ENCODE data around the gene RIN3.

RIN3 gene

DNA sequence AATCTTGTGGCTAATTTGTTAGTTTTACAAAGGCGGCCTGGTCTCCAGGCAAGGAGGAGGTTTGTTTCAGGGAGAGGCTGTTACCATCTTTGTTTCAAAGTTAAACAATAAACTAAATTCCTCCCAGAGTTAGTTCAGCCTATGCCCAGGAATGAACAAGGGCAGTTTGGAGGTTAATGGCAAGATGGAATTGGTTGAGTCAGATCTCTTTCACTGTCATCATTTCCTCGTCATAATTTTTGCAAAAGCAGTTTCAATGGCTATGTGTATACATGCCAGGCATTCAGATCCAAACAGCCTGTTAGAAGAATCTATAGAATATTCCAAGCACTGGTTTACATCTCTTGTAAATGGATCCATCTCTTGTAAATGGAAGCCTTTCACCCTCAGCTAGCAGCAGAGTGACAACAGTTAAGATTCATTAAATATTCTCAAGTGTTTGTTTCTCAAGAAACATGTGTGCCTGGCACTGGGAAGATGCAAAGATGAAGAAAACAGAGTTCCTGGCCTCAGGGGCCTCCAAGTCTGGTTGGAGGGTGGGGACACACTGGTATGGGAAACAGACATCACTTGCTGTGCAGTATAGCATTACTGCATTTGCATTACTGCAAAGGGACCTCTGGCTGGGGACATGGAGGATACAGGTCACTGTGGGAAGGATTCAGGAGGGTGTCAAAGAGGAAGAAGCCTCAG is 65.8 kb downstream of the RIN3 start:
- no peak for DNase-seq

DNA sequence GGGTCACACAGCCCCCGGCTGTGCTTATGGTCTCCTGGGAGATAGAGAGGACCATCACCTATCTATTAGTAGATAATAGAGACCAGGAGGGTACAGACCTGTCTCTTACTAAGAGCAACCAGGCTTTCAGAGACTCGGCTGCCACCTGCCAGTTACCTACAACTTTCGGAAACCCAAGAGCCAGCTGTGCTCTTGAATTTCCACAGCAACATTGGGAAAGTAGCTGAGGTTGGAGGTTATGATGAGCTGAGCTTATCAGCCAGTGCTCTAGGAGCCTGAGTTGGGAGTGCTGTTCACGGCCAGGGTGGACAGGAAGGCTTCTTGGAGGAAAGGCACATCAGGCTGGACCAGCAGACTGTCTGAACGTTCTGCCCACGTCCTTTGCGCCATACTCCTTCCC is 67.6 kb downstream of the RIN3 start:
- no peak for DNase-seq

DNA sequence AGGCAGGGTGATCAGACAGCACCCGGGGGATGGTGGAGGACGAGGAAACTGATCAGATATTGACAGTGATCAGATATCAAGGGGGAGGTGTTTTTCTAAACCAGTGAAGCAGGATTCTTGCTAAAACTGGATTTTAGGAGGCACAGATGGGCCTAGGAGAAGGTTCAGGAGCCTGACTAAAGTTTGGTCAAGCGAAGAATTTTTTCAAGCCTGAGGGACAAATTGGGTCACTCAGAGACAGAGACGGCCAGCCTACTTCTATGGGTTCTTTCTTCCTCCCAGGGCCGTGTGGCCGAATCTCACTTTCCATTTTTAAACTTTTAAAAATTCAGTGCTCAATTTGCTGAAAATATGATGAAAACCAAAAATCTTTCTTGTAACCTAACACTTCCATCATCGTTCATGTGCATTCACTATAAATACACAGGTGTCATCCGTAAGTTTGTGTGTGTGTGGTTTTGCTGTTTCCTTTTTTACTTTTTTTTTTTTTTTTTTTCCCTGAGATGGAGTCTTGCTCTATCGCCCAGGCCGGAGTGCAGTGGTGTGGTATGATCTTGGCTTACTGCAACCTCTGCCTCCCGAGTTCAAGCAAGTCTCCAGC is 68.5 kb downstream of the RIN3 start:
- no peak for DNase-seq

DNA sequence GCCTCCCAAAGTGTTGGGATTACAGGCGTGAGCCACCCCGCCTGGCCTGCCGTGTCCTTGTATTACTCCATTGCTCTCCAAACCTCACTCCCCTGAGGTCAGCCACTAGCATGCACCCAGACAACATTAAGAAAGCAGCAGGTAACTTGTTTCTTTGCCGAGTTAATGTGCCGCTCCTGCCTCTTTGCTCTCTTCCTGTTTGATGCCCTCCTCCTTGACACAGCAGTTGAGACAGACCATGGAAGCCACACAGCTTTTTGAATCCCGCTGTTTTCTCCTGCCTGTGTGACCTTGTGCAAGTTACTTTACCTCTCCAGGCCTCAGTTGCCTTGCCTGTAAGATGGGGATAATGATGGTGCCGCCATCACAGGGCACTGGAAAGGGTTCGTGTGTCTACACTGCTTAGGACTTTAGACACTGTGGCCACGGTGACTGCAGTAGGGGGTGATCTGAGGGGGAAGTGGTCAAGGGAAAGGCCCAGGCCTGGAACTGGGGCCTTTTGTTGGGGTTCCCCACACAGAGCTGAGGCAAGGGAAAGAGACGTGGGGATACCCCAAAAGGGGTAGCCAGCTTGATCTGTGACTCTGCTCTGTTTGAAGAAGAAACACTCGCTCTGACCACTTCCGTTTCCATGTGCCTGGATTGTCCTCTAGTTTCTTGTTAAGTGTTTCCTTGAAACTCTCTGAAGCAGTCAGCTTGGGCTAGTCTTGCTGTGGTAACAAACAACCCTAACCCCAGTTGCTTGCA is 69.3 kb downstream of the RIN3 start:
- peak; percentile 73 for DNase-seq

DNA sequence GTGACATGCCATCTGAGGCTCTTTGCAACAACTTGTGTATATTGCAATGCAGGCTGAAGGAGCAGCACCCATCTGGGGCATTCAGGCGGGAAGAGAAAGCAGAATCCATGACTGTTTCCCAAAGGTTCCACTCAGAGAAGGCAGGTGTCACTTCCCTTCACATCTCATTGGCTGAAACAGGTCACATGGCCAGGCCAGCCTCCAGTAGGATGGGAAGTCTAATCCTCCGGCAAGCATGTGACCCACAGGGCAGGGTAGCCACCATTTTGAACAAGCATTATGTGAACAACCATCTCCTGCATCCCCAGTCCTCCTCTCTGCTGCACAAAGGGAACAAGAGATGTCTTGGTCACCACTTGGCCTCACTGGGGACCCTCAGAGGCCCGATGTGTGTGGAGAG is 70.6 kb downstream of the RIN3 start:
- DNase-seq: no peak

DNA sequence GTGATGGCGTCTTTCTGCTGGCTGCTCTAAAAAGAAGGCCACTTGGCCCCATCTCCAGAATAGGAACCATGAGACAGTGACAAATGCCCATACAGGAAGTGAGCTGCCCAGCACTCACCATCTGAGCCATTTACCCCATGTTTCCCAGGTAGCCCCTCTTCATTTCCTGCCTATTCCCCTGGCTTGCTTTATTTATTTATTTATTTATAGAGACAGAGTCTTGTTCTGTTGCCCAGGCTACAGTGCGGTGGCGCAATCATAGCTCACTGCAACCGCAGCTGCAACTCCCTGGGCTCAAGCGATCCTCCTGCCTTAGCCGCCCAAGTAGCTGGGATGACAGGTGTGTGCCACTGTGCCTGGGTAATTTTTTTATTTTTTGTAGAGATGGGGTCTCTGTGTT is 71.2 kb downstream of the RIN3 start:
- DNase-seq: peak; percentile 78

DNA sequence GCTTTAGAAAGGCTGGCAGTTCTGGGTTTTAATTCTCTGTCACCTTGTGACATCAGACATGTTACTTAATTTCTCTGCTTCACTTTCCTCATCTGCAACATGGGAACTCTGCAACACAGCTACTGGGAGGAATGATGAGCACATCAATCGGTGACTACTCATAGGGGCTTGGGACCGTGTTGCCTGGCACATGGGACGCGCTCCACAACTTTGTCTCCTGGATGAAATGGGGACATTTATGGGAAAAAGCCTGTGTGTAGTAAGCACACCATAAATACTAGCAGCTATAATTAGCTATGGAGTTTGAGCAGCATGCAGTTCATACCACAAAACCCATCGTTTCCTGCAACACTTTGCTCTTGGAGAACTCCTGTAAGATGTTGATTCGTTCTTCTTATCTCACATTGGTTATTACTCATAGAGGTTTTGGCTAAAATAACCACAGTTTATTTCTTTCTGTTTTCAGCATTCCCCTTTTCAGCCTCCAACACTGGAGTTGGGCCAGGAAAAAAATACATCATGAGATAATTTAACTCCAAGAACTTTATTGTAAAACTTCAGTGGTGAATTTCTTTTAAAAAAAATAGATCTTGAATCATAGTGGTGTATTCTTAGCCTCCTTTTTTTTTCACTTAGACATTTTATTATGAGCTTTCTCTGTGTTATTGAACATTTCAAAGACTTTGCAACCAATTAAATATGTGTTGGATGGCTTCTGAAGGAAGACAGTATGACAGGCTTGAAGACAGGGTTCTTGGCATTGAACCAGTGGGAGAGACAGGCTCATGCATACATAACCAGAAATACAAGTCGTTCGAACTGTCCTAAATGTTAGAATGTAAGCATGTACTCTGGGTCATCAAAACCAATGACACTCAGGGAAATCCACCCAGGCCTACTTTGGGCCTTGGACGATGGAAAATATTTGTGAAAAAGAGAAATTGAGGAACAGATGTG is 72.7 kb downstream of the RIN3 start:
- peak; percentile 96 for DNase-seq

DNA sequence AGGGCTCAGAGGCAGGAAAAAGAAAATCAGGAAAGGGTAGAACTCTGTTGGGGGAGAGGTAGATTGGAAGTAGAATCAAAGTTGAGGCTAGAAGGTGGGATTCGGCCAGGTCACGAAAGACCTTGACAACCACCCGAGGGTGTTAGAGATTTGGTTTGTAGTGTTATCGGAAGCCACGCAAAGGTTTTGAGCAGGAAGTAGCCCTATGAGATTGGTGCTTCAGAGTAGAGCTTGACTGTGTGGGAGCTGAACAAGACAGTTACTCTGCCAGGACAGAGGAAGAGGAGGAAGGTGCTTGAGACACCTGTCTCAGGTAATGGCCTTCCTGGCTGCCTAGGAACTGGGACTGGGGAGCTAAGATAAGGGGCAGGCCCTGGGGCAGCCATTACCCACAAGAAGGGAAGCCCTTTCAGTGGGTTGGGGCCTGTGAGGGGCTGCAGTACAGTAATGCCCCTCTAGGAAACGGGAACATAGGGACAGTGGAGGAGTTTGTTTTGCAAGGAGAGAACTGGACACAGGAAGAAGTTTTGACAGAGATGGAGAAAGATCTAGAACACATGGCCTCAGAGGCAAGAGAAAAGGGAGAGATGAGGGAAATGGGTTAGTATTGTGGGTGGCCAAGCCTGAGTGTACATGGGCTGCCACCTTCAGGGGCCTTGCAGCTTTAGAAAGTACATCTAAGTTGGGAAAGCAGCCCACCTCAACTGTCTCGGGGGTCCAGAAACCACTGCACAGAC is 73.5 kb downstream of the RIN3 start:
- peak; percentile 25 for DNase-seq

DNA sequence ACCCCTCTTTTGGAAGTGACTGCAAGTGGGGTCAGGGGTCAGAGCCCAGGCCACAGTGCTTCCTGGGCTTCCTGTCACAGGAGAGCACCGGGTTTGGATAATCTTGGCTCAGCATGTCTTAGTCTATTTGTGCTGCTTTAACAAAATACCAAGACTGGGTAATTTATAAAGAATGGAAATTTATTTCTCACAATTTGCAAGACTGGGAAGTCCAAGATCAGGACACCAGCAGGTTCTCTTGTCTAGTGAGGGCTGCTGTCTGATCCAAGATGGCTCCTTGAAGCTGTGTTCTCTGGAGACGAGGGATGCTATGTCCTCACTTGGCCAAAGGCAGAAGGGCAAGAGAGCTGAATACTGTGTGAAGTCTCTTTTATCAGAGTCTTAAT is 74.1 kb downstream of the RIN3 start:
- no peak for DNase-seq

DNA sequence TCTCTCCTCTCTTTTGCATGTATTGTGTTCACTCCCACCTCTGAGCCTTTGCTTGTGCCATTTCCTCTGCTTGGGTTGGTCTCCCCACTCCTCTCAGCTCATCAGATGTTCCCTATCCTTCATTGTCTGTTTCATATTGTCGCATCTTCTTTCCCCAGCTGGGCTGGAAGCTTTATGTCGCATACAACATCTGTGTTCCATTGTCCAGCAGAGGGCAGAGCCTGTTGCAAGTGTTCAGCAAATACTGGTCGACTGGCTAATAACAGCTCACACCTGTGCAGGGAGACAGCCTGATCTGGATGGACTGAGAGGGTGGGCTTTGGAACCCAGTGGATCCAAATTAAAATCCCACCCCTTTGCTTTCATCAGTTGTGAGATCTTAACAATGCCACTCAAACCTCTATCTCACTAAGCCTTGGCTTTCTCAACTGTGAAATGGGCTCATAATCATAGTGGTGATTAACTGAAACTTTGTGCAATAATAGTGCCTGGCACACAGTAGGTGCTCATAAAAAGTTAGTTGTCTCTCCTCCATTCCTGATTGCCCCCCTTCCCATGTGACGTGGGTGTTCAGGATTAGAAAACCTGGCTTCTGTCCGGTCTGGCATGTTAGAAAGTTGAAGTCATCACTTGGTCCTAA is 75.8 kb downstream of the RIN3 start:
- DNase-seq: peak; percentile 38

DNA sequence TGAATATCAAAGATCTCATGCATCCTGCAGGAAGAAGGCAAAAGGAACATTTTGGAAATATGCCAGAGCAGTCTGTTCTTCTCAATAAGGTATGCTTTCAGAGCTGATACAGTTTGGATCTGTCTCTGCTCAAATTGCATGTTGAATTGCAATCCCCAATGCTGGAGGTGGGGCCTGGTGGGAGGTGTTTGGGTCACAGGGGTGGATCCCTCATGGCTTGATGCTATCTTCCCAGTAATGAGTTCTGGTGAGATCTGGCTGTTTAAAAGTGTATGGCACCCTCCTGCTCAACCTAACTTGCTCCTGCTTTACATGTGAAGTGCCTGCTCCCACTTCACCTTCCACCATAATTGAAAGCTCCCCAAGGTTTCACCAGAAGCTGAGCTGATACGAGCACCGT is 76.6 kb downstream of the RIN3 start:
- DNase-seq: no peak

DNA sequence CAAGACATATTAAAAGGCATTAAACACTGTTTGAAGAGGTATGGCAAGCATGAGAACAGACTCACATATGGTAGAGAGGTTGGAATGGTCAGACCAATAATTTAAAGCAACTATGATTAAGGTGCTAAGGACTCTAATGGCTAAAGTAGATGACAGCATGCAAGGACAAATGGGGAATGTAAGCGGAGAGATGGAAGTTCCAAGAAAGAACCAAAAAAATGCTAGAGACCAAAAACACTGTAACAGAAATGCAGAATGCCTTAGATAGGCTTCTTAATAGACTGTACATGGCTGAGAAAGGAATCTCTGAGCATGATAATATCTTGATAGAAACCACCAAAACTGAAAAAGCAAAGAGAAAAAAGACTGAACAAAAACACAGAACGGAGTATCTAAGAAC is 77.4 kb downstream of the RIN3 start:
- DNase-seq: no peak

DNA sequence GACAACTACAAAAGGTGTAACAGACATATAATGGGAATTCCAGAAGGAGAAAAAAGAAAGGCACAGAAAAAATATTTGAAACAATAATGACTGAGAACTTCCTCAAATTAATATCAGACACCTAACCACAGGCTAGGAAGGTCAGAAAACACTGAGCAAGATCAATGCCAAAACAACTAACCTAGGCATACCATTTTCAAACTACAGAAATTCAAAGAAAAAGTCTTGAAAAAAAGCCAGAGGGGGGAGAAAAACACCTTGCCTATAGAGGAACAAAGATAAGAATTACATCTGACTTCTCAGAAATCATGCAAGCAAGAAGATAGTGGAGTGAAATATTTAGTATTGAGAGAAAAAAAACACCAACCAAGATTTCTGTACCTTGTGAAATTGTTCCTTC is 77.8 kb downstream of the RIN3 start:
- DNase-seq: no peak

DNA sequence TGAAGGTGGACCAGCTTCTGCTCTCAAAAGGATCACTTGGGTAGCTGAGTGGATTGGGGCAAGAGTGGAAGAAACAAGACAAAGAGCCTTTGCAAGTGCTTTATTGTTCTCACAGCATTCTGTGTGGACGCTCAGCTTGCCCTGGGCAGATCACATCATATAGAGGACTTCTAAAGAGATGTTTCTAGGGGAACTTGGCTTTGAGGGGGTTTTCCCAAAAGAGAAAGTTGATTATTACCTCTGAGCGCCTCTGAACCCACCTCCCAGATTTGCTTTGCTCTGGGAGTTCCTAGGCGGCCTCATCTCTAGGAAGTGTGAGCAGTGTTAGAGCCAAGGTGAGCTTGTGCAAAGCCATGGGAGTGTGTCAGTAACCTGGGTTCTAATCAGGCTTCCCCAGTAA is 81.7 kb downstream of the RIN3 start:
- no peak for DNase-seq

DNA sequence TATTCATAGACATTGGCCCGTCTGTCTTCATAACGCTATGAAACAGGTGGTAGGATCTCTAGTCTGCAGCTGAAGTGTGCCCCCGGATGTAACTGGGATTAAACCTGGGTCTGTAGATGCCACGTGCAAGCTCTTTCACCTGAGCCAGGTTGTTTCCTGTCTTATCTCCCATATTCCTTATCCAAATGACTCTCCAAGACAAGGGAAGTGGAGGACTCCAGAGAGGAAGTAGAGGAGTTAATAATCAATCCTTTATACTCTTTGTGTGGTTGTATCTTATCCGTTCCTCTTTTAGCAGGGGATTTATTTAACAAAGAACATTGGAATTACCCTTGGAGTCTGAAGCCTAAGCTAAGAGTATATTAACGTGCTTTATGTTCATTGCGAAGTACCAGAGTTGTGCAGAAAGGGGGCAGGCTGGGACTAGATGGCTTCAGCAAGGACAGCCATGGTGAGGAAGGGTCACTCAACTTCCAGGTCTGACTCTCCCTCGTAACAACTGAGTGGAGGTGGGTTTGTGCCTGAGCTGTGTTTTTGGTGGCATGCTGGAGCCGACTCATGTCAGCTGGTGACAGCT is 82.8 kb downstream of the RIN3 start:
- no peak for DNase-seq

DNA sequence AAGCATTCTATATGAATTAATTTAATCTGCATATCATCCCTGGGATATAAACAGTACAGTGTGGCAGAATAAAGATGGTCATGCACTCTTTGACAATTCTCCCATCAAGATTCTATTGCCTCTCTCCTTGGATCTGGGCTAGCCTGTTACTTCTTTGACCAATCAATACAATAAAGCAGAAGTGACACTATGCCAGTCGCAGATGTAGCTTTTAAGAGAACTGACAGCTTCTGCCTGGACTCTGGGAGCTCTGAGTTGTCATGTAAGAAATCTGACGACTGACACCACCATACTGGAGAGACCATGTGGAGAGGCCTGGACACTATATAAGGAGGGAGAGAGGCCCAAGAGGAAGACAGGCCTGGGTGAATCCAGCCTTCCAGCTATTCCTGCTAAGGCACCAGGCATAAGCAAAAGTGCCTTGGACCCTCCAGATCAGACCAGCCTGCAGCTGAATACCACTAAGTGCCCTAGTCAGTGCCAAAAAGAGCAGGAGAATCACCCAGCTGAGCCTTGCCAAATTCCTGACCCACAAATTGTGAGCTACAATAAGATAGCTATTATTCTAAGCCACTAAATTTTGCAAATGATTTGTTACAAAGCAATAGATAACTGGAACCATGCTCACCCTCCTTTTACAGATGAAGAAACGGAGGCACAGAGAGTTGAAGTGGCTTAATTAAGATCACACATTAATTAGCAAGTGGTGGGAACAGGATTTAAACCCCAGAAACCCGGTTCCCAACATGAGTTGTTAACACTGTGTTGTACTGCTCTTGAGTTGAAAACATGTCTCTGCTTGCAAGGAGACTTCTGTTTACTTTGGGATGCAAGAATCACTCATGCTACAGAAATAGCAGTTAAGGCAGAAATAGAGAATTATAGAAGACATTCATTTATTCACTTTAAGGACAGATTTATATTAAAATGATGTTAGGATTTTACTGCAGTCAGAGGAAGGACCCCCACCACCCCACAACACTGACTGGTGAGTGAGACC is 84.6 kb downstream of the RIN3 start:
- DNase-seq: peak; percentile 72

DNA sequence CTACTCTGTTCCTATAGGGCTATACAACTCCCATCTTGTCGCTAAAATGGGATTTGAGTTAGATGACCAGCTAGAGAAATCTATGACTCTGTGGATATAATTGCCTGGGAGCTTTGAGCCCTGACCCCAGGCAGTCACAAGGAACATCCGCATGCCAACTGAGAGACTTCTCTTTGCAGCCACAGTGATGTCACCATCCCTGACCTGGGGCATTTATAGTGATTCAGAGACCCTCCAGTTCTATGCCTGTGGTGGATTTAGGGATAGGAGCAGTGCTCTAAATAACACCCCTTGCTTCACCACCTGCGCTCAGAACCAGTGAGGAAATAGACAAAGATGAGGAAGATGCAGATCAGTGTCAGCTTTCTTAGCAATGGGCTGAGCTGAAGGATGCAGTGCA is 86.2 kb downstream of the RIN3 start:
- no peak for DNase-seq

DNA sequence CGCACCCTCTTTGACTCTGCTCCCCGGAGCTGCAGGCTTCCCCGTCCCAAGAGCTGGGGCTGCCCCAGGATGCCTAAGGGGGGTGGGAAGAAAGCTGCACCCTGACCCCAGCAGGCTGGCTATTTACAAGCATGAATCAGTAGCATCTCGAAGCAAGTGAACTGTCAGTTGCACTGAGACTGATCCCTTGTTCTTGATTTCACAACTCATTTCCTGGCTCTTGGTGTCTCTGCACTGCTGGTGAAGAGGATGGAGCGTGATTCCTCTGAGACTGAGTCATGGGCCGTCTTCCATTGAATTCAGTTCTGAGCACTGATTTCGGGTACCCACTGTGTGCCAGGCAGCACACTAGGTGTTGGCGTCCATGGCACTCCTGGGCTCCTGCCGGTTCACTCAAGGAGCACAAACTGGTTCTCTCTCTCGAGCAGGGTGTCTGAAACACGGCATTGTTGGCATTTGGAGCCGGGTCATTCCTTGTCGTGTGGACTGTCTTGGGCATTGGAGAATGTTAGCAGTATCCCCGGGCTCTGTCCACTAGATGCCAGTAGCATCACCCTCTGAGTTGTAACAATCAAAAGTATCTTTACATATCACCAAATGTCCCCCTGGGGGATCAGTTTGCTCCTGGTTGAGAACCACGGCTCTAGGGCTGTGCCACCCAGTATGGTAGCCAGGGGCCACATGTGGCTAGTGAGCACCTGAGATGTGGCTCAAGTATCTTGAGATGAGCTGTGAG is 86.9 kb downstream of the RIN3 start:
- DNase-seq: peak; percentile 82

DNA sequence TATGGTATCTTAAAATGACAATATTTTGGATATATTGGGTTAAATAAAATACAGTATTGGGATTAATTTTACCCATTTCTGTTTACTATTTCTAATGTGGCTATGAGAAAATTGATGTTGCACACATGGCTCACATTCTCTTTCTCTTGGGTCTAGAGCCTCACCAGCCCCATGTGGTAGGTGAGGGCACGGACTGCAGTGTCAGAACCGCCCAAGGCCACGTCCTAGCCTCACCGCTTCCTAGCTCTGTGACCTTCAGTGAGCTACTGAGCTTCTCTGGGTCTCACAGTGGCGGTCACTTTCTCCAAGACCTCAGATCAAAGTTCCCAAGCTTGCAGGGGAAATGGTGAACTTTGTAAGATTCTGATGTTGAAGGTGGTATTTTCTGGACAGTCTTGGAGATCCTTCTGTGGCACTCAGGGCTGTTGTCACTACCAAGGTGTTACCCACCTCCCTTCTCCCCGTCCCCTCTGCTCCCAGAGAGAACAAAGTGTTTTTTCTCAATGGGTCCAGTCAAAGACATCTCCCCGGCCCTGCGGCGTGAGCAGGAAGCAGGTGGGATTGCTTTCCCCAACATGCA is 87.6 kb downstream of the RIN3 start:
- DNase-seq: no peak
